ENCODE data around the gene EBP.
"Not testable (repeated sequence)": the region's sequence is repeated elsewhere in the genome, so short reads cannot be mapped to it uniquely, and the experiment has no call there.

The EBP gene

DNA sequence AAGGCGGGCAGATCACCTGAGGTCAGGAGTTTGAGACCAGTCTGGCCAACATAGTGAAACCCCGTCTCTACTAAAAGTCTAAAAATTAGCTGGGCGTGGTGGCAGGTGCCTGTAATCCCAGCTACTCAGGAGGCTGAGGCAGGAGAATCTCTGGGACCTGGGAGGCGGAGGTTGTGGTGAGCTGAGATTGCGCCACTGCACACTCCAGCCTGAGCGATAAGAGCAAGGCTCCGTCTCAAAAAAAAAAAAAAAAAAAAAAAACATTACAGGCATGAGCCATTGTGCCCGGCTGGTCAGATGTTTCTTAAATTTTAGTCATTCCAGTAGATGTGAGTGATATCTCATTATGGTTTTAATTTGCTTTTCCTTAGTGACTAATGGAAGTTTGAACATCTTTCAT lies 4.2 kb downstream of the EBP start:
- DNase-seq (ENCODE audit: low read depth), result not testable (repeated sequence)

DNA sequence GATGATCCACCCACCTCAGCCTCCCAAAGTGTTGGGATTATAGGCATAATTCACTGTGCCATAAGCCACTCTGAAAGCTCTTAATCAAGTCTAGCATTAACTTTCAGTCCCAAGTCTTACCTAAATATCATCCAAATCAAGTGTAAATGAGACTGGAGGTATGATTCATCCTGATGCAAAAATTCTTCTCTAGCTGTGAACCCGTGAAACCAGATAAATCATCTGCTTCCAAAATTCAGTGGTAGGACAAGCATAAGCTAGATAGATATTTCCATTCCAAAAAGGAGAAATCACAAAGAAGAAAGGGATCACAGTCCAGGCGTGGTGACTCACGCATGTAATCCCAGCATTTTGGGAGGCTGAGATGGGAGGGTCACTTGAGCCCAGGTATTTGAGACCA lies 9.1 kb downstream of the EBP start:
- DNase-seq (ENCODE audit: low read depth), result no peak

DNA sequence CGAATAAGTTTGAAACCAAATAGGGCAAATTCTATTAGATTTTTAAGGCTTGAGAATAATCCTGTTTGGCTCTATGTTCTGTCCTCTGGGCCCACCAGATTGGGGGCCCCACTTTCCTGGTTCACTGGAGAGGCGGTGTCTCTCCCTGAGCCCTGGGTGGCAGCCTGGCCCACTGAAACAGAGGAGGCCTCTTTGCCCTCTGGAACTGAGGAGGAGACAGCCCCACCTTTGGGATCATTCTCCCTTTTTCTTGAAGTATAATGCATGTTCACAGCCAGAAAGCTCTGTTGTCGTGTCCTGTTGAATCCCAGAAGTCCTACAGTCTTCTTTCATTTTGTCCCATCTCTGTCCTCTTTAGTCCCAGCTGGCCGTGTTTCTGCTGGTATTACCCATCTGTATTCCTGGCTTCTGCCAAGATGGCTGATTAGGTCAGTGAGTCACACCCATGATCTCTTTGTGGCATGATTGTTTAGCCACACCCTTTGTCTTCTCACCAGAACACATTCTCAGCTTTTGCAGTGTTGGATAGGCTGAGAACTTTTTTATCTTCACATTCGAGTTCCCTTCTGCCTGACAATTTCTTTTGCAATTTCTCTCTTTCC lies 9.9 kb downstream of the EBP start:
- DNase-seq (ENCODE audit: low read depth), result no peak

DNA sequence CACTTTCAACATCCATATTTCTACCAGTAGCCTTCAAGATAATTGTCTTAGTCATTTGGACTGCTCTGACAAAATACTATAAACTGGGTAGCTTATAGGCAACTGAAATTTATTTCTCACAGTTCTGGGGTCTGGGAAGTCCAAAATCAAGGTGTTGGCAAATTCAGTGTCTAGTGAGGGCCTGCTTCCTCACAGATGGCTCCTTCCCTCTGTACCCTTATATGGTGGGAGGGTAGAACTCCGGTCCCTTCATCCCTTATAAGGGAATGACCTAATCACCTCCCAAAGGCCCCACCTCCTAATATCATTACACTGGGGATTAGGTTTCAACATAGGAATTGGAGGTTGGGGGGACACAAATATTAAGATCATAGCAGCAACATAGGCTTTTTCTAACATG lies 10.6 kb downstream of the EBP start:
- no peak for DNase-seq (ENCODE audit: low read depth)

DNA sequence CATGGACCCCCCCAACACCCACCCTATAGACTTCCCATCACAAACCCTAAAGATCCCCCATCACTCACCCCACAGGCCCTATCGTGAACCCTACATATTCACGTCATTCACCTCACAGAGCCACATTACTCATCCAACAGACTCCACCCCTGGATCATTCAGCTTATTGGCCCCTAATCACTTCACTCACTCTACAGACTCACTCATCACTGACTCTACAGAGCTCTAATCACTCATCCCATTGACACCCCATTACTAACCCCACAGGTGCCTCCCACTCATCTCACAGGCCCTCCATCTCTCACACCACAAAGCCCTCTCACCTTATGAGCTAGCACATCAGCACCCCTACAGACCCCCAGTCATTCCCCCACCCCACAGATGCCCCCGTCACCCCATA lies 11.6 kb downstream of the EBP start:
- no peak for DNase-seq (ENCODE audit: low read depth)

DNA sequence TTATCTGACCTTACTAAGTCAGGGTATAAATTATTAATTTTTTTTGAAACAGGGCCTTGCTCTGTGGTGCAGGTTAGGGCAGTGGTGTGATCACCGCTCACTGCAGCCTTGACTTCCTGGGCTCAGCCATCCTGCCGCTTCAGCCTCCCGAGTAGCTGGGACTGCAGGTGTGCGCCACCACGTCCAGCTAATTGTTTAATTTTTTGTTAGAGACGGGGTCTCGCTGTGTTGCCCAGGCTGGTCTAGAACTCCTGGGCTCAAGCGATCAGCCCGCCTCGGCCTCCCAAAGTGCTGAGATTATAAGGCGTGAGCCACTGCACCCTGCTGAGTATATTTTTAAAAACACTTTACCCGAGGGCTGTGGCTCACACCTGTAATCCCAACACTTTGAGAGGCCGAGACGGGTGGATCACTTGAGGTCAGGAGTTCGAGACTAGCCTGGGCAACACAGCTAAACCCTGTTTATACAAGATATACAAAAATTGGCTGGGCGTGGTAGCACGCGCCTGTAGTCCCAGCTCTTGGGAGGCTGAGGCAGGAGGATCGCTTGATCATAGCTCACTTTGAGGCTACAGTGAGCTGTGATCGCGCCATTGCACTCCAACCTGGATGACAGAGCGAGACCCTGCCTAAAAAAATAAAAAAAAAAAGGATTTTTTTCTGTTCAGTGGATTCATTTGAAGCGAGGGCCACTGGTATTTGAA lies 17.2 kb downstream of the EBP start:
- DNase-seq (ENCODE audit: low read depth), result no peak

DNA sequence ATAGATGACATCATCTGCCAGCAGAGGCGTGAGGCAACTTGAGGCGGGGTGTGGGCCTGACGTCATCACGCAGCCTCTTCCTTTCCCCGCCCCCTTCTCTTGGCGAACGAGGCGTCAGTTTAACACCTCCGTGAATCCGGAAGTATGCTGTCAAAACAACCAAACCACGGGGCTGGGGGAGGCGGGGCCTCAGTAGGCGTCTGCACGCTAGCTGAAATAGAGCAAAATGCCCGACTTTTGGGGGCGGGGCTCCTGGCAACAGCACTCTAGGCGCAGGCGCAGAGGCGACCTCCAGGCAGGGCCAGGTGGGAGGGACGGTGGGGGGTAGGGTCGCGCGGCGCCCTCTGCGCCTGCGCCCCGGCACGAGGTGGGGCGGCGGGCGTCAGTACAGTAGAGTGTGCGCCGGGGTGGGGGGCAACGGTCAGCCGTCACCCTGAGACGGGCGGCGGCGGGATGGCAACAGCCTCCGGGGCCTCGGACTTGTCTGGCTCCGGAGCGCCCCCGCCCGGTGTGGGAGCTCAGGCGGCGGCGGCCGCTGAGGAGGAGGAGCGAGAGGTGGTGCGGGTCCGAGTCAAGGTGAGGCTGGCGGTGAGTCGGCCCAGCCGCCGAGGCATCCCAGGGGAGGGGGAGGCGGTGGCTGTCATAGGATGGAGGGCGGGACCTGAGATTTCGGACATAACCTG lies 17.9 kb downstream of the EBP start, which contains the start of gene TBC1D25:
Gene TBC1D25, plus strand, starts transcription at position 370 of the 683 bp plus-strand sequence. Its CDS starts 84 bp downstream, at position 454.
- peak; percentile 93 for DNase-seq (ENCODE audit: low read depth)

DNA sequence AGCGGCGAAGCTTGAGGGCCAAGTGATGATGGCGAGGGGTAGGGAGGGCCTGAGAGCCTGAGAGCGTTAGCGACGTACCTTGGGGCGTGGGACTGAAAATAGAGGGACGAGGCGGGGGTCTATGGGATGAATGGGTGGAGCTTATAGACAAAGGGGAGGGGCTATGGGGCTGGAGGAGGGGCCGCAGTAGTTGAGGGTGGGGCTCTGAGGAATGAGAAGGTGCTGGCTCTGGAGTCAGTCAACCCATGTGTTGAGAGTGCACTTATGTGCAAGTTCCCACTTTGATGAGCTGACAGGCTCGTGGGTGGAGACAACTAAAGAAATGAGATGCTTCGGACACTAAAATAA lies 18.4 kb downstream of the EBP start:
- DNase-seq (ENCODE audit: low read depth), result peak; percentile 36

DNA sequence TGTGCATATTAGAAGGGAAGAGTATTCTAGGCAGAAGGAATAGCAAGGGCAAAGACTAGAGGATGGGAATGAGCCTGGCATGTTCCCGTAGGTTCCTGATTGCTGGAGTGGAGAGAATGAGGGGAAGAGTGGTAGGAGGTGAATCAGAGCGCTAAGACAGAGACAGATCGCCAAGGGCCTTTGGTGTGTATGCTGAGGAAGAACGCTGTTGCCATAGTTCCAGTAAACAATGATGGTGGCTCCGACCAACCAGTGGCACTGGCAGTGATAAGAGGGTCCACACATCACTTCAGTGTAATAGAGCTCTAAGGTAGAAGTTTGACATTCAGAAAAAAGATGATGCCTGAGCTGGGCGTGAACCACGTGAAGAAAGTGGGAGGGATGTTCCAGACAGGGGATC lies 18.9 kb downstream of the EBP start:
- DNase-seq (ENCODE audit: low read depth), result no peak

DNA sequence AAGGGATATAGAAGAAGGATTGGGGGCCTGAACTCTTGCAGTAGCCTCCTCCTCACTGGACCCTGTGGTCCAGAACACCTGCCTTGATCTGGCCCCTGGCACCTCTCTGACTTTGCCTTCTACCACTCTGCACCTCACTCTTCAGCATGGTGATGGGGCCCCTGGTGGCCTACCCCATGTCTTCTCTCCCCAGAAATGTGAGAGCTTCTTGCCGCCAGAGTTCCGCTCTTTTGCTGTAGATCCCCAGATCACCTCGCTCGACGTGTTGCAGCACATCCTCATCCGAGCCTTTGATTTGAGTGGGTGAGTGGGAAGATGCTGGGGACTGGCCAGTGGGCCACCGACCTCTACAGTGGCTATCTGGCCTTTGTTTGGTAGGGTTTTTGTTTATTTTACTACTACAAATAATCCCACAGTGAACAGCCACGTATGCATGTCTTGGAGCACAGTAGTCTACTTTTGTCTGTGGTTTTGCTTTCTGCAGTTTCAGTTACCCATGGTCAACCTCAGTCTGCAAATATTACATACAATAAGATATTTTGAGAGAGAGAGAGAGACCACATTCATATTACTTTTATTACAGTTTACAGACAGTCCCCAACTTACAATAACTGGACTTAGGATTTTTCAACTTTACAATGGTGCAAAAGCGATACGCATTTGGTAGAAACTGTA lies 19.7 kb downstream of the EBP start:
- no peak for DNase-seq (ENCODE audit: low read depth)

DNA sequence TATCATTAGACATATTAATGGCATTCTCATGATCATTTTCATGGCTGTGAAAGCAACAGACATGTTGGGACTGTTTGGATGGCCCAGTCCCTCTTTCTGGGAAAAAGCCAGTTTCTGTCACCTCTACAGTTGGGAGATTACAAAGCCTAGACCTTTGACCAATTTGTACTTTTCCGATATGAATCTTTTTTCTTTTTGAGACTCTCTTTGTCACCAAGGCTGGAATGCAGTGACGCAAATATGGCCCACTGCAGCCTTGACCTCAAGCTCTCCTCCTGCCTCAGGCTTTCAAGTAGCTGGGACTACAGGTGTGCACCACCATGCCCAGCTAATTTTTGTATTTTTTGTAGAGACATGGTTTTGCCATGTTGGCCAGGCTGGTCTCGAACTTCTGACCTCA lies 27.3 kb downstream of the EBP start:
- no peak for DNase-seq (ENCODE audit: low read depth)

DNA sequence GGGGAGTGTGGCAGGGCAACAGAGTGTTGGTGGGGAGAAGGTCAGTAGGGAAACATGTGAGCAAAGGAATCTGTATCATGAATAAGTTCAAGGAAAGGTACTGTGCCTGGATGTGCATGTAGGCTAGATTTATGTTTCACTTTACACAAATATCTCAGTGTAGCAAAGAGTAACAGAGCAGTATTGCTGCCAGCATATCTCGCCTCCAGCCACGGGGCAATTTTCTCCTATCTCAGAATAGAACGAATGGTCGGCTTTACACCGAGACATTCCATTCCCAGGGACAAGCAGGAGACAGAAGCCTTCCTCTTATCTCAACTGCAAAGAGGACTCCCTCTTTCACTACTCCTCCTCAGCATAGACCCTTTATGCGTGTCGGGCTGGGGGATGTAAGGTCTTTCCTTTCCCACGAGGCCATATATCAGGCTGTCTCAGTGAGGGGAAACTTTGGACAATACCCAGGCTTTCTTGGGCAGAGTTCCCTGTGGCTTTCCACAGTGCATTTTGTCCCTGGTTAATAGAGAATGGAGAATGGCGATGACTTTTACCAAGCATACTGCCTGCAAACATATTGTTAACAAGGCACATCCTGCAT lies 34.2 kb downstream of the EBP start:
- DNase-seq (ENCODE audit: low read depth), result not testable (repeated sequence)

DNA sequence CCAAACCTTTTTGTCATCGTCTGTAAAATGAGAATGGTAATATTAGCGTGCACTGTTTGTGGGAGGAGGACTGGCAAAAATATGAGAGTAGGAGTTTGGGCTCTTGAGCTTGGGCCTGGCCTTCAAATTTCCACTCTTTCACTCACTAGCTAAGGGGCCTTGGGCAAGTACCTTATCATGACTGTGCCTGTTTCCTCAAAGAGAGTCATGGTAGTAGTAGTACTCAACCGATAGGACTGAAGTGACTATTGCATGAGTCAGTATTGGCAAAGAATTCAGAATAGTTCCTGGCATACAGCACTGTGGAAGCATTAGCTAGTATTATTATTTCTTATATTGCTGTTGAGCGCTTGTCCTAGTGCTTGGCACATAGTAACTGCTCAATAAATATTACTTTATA lies 36.7 kb downstream of the EBP start:
- DNase-seq (ENCODE audit: low read depth), result no peak

DNA sequence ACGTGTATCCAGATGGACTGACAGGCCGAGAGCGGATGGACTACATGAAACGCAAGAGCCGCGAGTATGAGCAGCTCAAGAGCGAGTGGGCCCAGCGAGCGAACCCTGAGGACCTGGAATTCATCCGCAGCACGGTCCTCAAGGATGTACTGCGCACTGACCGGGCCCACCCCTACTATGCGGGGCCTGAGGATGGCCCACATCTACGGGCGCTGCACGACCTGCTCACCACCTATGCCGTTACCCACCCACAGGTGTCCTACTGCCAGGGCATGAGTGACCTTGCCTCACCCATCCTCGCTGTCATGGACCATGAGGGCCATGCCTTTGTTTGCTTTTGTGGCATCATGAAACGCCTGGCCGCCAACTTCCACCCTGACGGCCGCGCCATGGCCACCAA lies 38.0 kb downstream of the EBP start:
- DNase-seq (ENCODE audit: low read depth), result no peak

DNA sequence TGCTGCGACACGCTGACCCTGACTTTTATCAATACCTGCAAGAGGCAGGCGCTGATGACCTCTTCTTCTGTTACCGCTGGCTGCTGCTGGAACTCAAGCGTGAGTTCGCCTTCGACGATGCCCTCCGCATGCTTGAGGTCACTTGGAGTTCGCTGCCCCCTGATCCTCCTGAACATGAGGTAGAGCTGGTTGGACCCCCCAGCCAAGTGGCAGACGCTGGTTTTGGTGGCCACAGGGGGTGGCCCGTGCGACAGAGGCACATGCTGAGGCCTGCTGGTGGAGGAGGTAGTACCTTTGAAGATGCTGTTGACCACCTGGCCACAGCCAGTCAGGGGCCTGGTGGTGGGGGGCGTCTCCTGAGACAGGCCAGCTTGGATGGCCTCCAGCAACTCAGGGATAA lies 38.4 kb downstream of the EBP start:
- DNase-seq (ENCODE audit: low read depth), result no peak

DNA sequence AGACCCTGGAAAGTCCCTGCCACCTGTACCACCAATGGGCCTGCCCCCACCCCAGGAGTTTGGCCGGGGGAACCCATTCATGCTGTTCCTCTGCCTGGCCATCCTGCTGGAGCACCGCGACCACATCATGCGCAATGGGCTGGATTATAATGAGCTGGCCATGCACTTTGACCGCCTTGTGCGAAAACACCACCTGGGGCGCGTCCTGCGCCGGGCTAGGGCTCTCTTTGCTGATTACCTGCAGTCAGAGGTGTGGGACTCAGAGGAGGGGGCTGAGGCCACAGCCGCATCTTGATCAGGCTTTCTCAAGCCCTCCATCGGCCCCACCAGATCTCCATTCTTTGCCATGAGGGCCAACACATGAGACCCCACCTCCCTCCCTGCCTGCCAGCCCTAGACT lies 39.1 kb downstream of the EBP start:
- DNase-seq (ENCODE audit: low read depth), result no peak

DNA sequence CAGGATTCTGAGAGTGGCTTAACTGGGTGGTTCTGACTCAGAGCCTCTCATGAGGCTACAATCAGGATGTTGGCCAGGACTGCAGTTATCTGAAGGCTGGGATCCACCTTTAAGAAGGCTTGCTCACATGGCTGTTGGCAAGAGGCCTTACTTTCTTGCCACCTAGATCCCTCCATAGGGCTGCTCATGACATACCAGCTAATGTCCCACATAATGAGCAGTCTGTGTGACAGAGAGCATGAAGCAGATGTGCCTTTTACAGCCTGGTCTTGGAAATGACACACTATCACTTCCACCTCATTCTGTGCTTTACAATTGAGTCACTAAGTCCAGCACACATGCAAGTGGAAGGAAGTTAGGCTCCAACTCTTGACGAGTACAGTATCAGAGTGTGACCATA lies 48.4 kb downstream of the EBP start:
- no peak for DNase-seq (ENCODE audit: low read depth)

DNA sequence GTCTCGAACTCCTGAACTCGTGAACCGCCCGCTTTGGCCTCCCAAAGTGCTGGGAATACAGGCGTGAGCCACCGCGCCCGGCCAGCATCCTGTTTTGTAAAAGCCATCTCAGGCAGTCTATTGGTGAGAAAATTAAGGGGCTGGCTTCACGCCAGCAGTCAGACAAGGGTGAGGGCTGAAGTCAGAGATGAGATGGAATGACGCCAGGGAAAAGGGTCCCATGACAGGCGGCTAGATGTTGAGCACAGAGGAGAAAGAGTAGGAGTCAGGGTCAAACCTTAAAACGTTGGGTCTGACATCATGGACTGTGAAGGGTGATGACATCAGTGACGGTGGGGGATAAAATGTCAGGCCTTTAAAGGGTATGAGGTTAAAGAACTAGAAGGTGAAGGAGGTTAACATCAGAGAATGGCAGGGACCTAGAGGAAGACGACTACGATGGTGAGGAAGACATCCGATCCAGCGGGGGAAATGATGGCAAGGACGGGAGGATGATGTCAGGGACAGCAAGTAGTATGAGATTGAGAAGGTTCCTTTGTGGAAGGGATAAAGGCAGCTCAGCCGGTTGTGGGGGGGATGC lies 52.2 kb downstream of the EBP start:
- DNase-seq (ENCODE audit: low read depth), result no peak

DNA sequence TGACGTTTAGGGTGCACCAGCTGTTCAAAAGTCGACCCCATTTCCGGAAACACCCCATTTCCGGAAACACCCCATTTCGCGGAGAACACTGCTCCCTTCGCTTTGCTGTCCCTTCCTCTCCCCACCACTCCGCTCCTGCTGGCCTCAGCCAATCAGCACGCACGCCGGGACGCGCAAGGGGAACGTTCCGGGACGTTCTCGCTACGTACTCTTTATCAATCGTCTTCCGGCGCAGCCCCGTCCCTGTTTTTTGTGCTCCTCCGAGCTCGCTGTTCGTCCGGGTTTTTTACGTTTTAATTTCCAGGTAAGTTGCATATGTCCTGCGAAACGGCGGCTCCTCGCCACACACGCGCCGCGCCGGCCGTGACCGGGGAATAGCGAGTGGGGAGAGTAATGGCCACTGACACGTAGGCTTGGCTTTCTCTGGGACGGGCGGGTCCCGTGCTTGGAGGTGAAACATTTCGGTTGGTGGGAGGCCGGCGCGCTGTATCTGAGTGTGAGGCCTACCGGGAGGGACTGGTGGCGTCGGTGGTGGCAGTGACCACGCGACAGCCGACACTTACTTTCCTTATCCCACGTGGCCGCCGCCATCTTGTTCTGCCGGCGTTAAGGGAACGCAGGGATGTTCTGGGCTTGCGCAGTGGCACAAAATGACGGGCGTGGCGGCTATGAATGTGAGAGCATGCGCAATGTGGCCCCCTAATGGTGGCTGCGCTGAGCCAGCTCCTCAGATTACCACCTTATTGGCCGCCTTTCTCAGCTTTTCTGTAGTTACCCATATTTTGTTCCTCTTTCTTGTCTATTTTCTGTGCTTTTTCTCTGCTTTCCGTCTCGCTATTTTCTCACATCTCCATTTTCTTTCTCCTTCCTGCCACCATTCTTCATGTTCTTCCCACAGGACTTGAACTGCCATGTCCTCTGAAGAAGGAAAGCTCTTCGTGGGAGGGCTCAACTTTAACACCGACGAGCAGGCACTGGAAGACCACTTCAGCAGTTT lies 53.0 kb downstream of the EBP start, which contains the start of gene RBM3:
Gene RBM3, plus strand, starts transcription at position 215 of the 997 bp plus-strand sequence. Its CDS starts 697 bp downstream, at position 912.
- DNase-seq (ENCODE audit: low read depth), result peak; percentile 88

DNA sequence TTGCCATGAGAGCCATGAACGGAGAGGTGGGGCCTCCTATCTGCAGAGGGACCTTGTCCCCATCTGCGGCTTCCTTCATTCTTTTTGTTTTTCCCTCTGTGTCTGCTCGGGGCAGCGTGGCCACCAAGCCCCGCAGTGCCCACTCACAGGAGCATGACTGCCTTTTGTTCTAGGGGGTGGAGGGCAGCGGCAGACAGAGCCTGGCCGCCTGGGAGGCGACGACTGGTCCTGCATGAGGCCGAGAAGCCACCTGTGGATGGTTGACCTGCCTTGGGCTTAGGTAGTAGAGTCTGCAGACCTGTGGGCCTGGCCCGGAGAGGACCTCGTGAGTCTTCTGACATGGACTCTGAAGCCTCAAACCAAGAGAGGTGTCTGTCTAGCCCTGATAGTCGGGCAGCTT lies 54.0 kb downstream of the EBP start:
- no peak for DNase-seq (ENCODE audit: low read depth)

DNA sequence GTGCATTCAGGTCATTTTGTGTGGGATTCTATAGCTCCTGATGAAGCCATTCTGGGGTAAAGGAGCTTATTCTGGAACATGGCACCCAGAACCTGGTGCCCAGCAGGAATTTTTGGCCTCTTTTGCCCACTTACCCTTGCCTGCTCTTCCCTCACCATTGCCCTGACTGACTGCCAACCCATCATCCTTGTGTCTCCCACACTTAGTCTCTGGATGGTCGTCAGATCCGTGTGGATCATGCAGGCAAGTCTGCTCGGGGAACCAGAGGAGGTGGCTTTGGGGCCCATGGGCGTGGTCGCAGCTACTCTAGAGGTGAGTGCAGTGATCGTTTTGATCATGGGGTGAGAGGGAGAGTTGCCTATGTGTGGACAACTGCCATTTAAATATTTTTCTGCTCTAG lies 54.5 kb downstream of the EBP start:
- no peak for DNase-seq (ENCODE audit: low read depth)

All from activated gamma-delta T cell treated with anti-CD3 and anti-CD28 coated beads, Interleukin-2, amount 50 U/mL, for 16 hours (primary cell).